CD4-positive, alpha-beta T cell treated with Interleukin-21 for 1 hour (primary cell): Measurements from ENCODE around the gene OR56B4.

ENCODE experiments used
- DNase-seq: peaks from one replicate; pipeline ENCODE4 v3.0.0-alpha.2; 2020

The OR56B4 gene

GRCh38 chr11:6156628-6157359 lies 49.3 kb downstream of the OR56B4 start:
- DNase-seq, result no peak
